H54 (cell line): ENCODE measurements around the gene DGKI.

Experiments used
- DNase-seq: peaks from one replicate; pipeline ENCODE4 v3.0.0; 2011; ENCODE audit warnings: low spot score, mixed read lengths; ENCODE audit not compliant: insufficient read length
- FAIRE-seq: peaks from 3 replicates; lab custom pipeline; 2011; peaks lifted over from hg19 to GRCh38; lab: Jason Lieb, UNC
- POLR2A ChIP-seq: IDR thresholded peaks from 2 replicates; pipeline ENCODE4 v1.6.1; 2011; ENCODE audit warnings: low read depth, mild to moderate bottlenecking, low read length

The DGKI gene

GRCh38 chr7:137546009-137546408 is 300.8 kb downstream of the DGKI start:
- FAIRE-seq (no peak), DNase-seq (no peak)

GRCh38 chr7:137545059-137545716 is 301.6 kb downstream of the DGKI start:
- DNase-seq (no peak), FAIRE-seq (no peak)
- no peak for TF ChIP-seq POLR2A

More at GRCh38 chr7:137546009-137546408, 300.8 kb downstream of the DGKI start:
- TF ChIP-seq POLR2A: no peak

GRCh38 chr7:137544453-137545058 is 302.2 kb downstream of the DGKI start:
- TF ChIP-seq POLR2A: no peak
- no peak for DNase-seq
- no peak for FAIRE-seq

GRCh38 chr7:137539111-137539715 is 307.6 kb downstream of the DGKI start:
- no peak for TF ChIP-seq POLR2A
- DNase-seq (peak; percentile 15), FAIRE-seq (peak; percentile 73)

GRCh38 chr7:137538361-137538762 is 308.4 kb downstream of the DGKI start:
- FAIRE-seq (peak; percentile 93), DNase-seq (no peak)
- no peak for TF ChIP-seq POLR2A

- TF ChIP-seq POLR2A: no peak
- FAIRE-seq (no peak), DNase-seq (no peak)
Measured at GRCh38 chr7:137535579-137535978, 311.2 kb downstream of the DGKI start.

GRCh38 chr7:137531671-137532070 is 315.1 kb downstream of the DGKI start:
- no peak for DNase-seq
- TF ChIP-seq POLR2A: no peak
- no peak for FAIRE-seq

- no peak for FAIRE-seq
- no peak for TF ChIP-seq POLR2A
- DNase-seq: no peak
Measured at GRCh38 chr7:137527634-137528033, 319.1 kb downstream of the DGKI start.

- no peak for DNase-seq
- no peak for TF ChIP-seq POLR2A
- no peak for FAIRE-seq
Measured at GRCh38 chr7:137523171-137523570, 323.6 kb downstream of the DGKI start.

- no peak for TF ChIP-seq POLR2A
- FAIRE-seq (no peak), DNase-seq (no peak)
Measured at GRCh38 chr7:137521451-137521850, 325.3 kb downstream of the DGKI start.

- DNase-seq: no peak
- FAIRE-seq: no peak
- no peak for TF ChIP-seq POLR2A
Measured at GRCh38 chr7:137519947-137520346, 326.8 kb downstream of the DGKI start.

GRCh38 chr7:137519181-137519691 is 327.5 kb downstream of the DGKI start:
- DNase-seq (no peak), FAIRE-seq (no peak)
- no peak for TF ChIP-seq POLR2A

GRCh38 chr7:137513091-137513490 is 333.7 kb downstream of the DGKI start:
- no peak for FAIRE-seq
- no peak for DNase-seq
- no peak for TF ChIP-seq POLR2A

GRCh38 chr7:137507096-137507495 is 339.7 kb downstream of the DGKI start:
- no peak for TF ChIP-seq POLR2A
- FAIRE-seq (no peak), DNase-seq (no peak)
